ENCODE results near the gene FAM107A. TPM values are rescaled to one million over a fixed set of nuclear protein-coding genes. Genes with fewer than 3 reads are reported as not detected.

The FAM107A gene
- total and polyA plus RNA-seq, 9 of the 15 experiments (the other 6 are each of a cell fraction or from before 2014, with no cell fraction given), result 0.07 TPM; not detected in 8

DNA sequence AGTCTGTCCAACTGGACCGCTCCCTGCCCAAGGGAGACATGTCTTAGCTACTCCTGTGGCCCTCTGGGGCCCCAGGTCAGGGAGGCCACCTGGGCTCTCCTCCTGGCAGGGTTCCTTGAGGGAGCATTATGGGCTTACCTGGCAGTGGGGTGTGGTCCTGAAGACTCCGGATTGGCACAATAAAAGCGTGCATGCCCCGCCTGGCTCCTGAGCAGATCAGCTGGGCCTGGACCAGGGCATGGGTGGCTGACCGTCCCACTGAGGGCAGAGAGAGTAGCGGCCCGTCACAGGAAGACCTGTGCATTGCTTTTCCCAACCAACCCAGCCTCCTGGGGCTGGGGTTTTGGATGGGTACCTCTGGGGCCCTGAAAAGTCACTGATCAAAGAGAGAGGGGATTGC lies 45.6 kb downstream of the FAM107A start (continued):
- no peak for TF ChIP-seq CBFB (CRISPR knock-in tag; IDR thresholded peaks at IDR 0.05)

- no peak overlapping the region for H2AFZ ChIP-seq (ENCODE audit: low read depth, low read length)
- H3K4me3 ChIP-seq, result no peak overlapping the region
- H4K20me1 ChIP-seq (replicated peaks; ENCODE audit: control insufficient read depth, insufficient read depth, low read length), result no peaks in the 10 kb centered on the region
- ATAC-seq (no peak), DNase-seq (ENCODE audit: extremely low read depth in 1 of 4, low spot score in 3 of 4) (no peak), FAIRE-seq (no peak)
- H3K9ac ChIP-seq (ENCODE audit: insufficient read depth in 1 of 2, low read depth in 2 of 2, low read length in 2 of 2), result 0 out of 4 replicates have a peak overlapping the region, but pooled peaks of 1 of the 2 experiments have one; percentile 35
- in situ Hi-C loops (cut with MboI), result loop anchor here (5.0 to 10.0 kb wide), 3 partner anchors 103 to 346 kb away; no protein-coding TSS in a partner anchor
- 29% methylated on average over 16 of the region's 18 CpGs for WGBS (ENCODE audit: insufficient coverage, low coverage, missing lambda C conversion rate)
- ChIA-PET POLR2A (interaction anchor here (1.2 kb wide), 1 partner anchor 80 kb away, joined by 3 read pairs; no protein-coding TSS in a partner anchor), CTCF (ENCODE audit: low intra/inter-chr PET ratio) (interaction anchor here (1.1 kb wide), 2 partner anchors 108 to 209 kb away, joined by 3 read pairs; no protein-coding TSS in a partner anchor)
- no peak overlapping the region for H3K4me2 ChIP-seq (ENCODE audit: insufficient read depth, low read length)
- H3K9me3 ChIP-seq (replicated peaks; ENCODE audit: control insufficient read depth, insufficient read depth, low read depth, low read length), result no peaks in the 10 kb centered on the region
- BruUV-seq (replicated peaks), result no TSS peak
- intact Hi-C loops (cut with micrococcal nuclease), result loop anchor here (5.0 kb wide), 2 partner anchors 208 to 343 kb away; no protein-coding TSS in a partner anchor
- TF ChIP-seq BDP1 (IDR thresholded peaks at IDR 0.05; ENCODE audit: insufficient read depth, insufficient read length), result no peak
- TF ChIP-seq BCL6 (CRISPR knock-in tag; IDR thresholded peaks at IDR 0.05), result no peak
- no peak for TF ChIP-seq ESRRA (IDR thresholded peaks at IDR 0.05; ENCODE audit: borderline replicate concordance, low read depth)
- no peak for TF ChIP-seq NBN (IDR thresholded peaks at IDR 0.05; ENCODE audit: low read depth)
- no peak for TF ChIP-seq ZNF830 (CRISPR knock-in tag; IDR thresholded peaks at IDR 0.05)
- no peak for TF ChIP-seq ARID3A (IDR thresholded peaks at IDR 0.05; ENCODE audit: borderline replicate concordance, low read depth, low read length)
- TF ChIP-seq, protein P1, sequence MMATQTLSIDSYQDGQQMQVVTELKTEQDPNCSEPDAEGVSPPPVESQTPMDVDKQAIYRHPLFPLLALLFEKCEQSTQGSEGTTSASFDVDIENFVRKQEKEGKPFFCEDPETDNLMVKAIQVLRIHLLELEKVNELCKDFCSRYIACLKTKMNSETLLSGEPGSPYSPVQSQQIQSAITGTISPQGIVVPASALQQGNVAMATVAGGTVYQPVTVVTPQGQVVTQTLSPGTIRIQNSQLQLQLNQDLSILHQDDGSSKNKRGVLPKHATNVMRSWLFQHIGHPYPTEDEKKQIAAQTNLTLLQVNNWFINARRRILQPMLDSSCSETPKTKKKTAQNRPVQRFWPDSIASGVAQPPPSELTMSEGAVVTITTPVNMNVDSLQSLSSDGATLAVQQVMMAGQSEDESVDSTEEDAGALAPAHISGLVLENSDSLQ (IDR thresholded peaks at IDR 0.05), result no peak
- TF ChIP-seq SPI1 (IDR thresholded peaks at IDR 0.05; ENCODE audit: borderline replicate concordance, low read depth, low read length), result no peak
- no peak for TF ChIP-seq NEUROD1 (IDR thresholded peaks at IDR 0.05; ENCODE audit: borderline replicate concordance, low read depth, low read length, partially characterized antibody)
- no peaks in the 10 kb centered on the region for H3K79me2 ChIP-seq (ENCODE audit: control insufficient read depth, insufficient read depth, low read length)
- H3K27ac ChIP-seq (ENCODE audit: extremely low read depth, low read depth, low read length), result no peak overlapping the region
- H3K4me1 ChIP-seq (replicated peaks in 1 of 2; ENCODE audit: control insufficient read depth in 2 of 2, insufficient read depth in 2 of 2, low read length in 2 of 2), result peaks cover under 1 to 13% of the 10 kb centered on the region in 2 experiments; a peak in 2 of 5 replicates
- H3K27me3 ChIP-seq (ENCODE audit: control insufficient read depth in 2 of 2, insufficient read depth in 2 of 2, low read length in 2 of 2), result peaks cover 0 to 5% of the 10 kb centered on the region in 2 experiments; a peak in 1 of 5 replicates
- no peaks in the 10 kb centered on the region for H3K36me3 ChIP-seq (ENCODE audit: control insufficient read depth, insufficient read depth, low read length)
- no peaks in the 10 kb centered on the region for H3K9me1 ChIP-seq (ENCODE audit: control insufficient read depth, insufficient read depth, low read length)
Observed at GRCh38 chr3:58530354-58530865, 46.8 kb downstream of the FAM107A start.
